T47D (cell line): Measurements from ENCODE around the gene MLLT1.

Source experiments
- DNase-seq, 2 experiments: peaks; one replicate each; pipeline versions ENCODE4 v3.0.0 to v3.0.0-alpha.2; 2011 to 2012; ENCODE audit warnings: low read depth in 1 of 2, low spot score in 1 of 2
- JUND ChIP-seq: IDR thresholded peaks from 2 replicates; pipeline ENCODE4 v1.6.1; 2012; ENCODE audit warnings: low read depth
- in situ Hi-C: cut with HindIII; loops from 2 replicates; pipeline ENCODE4 v1.10.0; 2016; ENCODE audit warnings: low sequenced_read_pairs, low pct_unique_long_range_greater_than_20kb

Gene MLLT1

DNA sequence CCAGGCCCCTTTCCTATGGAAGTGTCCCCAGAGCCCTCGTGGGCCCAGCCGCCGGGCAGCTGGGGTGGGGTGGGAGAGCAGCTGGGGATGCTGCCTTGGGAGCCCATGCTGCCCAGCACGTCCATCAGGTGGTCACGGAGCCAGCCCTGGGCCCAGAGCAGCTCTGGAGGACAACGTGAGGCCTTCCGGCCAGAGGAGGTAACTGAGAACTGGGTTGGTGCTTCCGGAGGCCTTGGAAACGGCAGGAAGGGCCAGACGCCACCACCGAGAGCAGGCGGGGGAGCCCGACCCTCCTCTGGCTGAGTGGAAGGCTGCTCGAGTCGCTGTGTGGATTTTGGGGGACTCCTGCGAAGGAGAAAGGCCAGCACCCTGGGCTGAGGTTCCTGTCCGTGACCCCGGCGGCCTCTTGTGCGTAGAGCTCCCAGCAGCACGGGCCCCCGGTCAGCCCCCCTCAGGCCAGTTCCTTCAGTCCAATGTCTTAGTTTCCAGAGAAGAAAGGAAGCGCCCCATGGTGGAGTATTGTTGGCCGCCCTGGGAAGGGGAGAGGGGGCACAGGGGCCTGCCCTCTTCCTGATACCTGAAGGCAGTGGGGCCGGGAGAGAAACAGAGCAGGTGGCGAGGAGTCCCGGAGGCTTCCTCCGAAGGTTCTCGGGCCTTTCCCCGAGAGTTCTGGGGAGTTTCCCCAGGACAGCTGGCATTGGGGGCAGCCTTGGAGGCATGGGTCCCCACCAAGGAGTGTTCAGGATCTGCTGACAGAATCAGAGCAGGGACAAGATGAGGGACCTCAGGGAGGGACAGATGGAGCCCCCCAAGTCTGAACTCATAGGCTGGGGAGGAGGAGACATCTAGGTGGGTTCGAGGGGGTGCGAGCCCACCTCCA lies 68.8 kb downstream of the MLLT1 start:
- no peak for DNase-seq
- in situ Hi-C loops = no loop called here
- TF ChIP-seq JUND = no peak

DNA sequence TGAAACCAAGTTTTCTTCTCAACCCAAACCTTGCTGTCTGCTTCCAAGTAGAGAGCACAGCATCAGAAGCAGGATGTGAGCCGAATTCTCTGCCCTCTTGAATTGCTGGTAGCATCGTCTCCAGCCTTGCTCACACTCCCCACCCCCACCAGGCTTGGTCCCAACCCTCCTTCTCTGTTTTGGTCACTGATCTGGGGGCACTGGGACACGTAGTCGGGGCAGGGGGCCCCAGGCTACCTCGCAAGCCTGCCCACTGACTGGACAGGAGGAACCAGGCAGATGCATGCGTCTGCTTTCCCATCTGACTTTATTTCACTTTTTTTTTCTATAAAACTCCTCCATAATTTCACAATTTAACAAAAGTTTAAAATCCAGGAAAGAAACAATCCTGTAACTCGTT lies 69.7 kb downstream of the MLLT1 start:
- TF ChIP-seq JUND = no peak
- DNase-seq = no peak

DNA sequence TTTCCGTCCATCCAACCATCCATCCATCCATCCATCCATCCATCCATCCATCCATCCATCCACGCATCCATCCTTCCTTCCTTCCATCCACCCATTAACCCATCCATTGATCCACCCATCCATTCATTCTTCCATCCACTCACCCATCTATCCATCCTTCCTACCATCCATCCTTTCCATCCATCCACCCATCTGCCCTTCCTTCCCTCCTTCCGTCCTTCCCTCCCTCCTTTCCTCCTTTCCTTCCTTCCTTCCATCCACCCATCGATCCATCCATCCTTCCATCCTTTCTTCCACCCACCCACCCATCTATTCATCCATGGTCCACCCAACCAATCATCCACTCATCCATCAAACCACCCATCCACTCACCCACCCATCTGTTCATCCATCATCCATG lies 70.1 kb downstream of the MLLT1 start:
- no peak for DNase-seq
- TF ChIP-seq JUND = no peak
- in situ Hi-C loops = no loop called here

More for the DNA sequence above, 69.7 kb downstream of the MLLT1 start:
- in situ Hi-C loops = no loop called here

DNA sequence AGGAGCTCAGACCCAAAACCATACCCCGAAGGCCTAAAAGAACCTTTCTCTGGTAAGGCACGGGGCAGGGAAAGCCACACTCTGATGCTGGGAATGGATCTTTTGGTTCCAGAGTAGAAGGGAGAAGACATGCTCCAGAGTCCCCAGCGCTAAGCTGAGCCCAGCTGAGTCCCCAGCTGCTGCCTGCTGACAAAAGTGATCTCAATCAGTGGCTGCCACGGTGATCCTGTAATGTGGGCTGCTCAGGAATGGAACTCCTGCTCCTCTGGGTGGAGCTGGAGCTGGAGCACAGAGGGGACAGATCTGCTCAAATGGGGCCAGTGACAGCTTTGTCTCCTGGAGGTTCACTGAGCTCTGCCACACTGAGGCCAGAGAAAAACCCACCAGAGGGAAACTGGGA lies 70.5 kb downstream of the MLLT1 start:
- in situ Hi-C loops = no loop called here
- TF ChIP-seq JUND = no peak
- DNase-seq = no peak

DNA sequence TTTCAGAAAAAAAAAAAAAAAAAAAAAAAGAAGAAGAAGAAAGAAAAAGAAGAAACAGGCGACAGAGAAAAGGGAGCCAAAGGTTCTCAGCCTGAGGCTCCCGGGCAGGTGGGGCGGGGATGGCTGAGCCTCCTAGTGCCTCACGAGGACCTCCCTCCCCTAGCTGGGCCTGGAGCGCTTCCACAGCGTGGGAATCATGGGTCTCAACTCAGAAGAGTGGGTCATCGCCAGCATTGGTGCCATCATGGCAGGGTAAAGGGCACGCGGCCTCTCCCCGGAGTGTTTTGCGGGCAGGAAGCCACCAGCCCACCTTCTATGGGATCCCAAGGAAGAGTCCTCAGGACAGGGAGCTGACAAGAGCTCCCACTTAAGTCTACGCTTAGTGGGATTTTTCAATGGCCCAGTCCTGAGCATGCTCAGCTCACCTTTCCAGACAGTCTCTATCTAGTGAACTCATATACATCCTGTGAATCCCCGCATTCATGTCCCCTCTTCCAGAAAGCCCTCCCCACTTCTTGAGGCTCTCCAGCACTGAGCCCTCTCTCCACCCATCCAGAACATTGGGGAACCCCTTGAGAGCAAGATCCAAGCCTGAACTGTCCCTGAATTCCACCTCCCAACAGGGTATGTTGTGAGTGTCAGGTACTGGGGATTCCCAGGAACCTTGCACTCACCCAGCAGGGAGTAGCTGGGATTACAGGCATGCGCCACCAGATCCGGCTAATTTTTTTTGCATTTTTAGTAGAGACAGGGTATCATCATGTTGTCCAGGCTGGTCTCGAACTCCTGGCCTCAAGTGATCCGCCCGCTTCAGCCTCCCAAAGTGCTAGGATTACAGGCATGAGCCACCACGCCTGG lies 74.7 kb downstream of the MLLT1 start:
- in situ Hi-C loops = no loop called here
- TF ChIP-seq JUND = no peak
- no peak for DNase-seq

DNA sequence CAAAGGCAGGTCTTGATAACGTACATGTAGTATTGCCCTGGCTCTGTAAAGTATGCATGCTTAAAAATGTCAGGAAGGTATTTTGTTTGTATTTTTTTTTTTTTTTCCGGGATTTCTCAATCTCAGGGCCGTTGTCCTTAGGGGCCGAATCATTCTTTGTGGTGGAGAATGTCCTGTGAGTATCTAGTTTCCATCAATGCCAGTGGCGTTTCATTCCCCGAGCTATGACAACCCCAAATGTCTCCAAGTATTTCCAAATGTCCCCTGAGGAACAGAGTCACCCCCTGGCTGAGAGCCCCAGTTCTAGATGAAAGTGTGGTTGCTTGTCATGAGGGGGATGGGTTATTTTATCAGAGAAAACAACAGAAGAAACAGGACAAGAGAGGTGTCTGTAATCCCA lies 75.6 kb downstream of the MLLT1 start:
- in situ Hi-C loops = no loop called here
- no peak for DNase-seq

DNA sequence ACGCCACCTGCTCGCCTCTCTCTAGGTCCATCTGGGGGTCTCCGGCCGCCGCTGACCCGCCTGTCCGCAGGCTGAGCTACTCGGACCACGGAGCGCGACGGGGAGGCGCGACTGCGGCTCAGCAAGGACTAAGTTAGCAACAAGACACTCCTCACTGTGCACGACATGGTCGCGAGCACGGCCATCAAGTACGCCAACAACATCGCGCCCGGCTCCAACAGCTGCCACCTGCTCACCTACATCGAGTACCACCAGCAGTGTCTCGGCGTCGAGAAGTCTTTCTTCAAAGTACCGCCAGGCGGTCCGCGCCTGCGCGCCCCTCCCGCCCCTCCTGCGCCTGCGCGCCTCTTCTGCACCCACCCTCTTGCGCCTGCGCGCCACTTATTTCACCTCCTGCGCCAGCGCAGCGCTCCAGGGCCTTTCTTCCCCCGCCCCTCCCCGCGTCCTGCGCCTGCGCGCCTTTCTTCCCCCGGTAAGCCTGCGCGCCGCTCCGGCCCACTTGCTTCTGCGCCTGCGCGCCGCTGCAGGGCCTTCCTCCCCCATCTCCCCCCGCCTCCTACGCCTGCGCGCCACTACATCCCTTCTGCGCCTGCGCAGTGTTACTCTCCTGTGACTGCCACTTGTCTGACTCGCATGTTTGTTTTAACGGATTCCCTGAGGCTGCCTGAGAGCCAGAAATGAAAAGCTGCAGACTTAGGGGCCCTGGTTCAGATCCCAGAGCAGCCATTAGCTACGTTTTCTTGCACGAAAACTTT lies 80.4 kb downstream of the MLLT1 start:
- in situ Hi-C loops = no loop called here
- TF ChIP-seq JUND = no peak
- peak; percentile 95 to 98 for DNase-seq

More for the DNA sequence above, 75.6 kb downstream of the MLLT1 start:
- TF ChIP-seq JUND = no peak

DNA sequence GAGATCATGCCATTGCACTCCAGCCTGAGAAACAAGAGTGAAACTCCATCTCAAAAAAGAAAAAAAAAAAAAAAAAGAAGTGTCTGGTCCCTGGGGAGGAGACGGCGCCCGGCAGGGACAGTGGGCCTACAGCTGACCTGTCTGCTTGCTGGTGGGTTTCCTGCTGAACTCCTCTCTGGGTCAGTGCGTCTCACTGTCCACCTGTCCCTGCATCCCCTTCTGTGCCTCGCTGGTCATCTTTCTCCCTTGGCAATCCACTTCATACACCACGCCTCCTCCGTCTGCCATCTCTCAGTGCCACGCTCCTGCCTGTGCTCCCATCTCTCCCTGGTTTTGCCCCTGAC lies 80.9 kb downstream of the MLLT1 start:
- in situ Hi-C loops = no loop called here
- no peak for TF ChIP-seq JUND
- DNase-seq = no peak

DNA sequence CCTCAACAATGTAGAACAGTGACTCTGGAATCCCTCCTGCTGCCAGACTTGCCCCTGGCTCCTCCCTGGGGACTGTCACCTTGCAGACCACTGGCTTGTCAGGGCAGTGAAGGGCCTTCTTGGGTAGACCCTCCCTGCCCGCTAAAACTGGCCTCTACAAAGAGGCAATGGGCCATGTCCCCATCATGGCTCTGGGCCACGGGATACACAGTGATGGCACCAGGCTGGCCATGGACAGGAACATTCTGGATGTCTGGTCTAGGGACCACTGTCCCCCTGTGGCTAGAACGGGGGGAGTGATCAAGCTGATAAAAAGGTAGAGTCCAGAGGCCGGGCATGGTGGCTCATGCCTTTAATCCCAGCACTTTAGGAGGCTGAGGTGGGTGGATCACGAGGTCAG lies 83.4 kb downstream of the MLLT1 start:
- no peak for DNase-seq
- in situ Hi-C loops = no loop called here
- TF ChIP-seq JUND = no peak

DNA sequence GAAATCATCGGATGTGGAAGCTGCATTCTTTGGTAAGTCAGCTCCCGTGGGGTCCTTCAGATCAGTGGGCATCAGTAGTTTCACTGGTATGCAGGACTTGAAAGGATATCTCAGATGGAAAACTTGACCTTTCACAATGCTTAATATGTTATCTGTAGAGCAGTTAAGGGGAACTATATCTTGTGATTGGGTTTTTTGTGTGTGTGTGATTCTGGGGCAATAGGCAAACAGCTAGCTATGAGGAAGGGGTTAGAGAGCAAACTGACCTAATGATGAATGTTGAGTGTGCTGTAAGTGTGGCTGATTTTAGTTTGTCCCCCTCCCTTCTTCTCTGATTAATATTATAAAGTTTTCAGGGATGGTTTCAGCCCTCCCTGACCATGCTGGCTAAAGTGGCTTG lies 91.0 kb downstream of the MLLT1 start:
- no peak for DNase-seq
- TF ChIP-seq JUND = no peak
- in situ Hi-C loops = no loop called here

DNA sequence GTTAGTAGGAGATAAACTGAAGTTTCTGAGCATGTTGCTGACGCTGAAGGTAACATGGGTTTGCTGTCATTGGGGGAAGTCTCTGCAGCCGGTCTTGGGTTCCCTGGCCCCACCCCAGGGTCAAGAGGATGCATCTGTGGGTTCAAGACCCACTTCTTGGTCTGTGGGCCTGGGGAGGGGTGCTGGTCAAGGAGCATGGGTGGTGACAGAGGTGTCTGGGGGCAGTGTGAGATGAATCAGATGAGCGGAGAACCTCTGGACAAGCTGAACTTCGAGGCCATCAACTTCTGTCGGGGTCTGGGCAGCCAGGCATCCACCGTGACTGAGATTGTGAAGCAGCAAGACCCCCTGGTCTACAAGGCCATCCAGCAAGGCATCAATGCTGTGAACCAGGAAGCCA lies 92.4 kb downstream of the MLLT1 start:
- in situ Hi-C loops = no loop called here
- TF ChIP-seq JUND = no peak
- no peak for DNase-seq

DNA sequence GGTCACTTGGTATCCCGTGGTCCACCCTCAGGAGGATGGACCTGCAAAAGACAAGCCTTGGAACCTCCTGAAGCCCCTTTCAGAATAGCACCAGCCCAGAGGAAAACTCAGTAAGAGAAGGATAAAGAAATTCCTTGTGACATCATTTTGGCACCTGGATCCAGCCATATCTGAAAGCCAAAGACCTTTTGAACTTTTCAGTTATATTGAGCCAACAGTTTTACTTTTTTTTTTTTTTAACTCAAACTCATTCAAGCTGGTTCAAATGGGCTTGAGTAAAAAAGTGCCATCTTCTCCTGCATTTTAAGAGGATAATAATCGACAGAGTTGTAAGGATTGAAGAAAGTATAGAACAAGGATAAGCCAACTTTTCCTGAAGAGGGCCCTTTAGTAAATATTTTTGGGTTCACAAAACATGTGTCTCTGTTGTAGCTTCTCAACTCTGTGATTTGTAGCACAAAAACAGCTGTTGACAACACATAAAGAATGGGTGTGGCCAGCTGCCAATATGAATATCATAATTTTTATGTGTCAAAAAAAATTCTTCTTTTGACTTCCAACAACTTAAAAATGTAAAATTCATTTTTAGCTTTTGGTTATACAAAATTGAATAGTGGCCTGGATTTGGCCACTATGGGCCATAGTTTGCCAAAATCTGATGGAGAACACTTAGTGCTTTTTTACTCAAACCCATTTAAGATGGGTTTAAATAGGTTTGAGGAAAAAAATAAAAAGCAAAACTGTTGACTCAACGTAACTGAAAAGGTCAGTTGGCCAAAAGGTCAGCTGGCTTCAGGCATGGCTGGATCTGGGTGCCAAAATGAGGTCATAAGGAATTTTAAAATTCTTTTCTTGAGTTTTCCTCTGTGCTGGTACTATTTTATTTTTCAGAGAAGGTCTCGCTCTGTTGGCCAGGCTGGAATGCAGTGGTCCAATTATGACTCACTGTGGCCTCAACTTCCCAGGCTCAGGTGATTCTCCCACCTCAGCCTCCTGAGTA lies 93.6 kb downstream of the MLLT1 start:
- in situ Hi-C loops = no loop called here
- no peak for DNase-seq
- TF ChIP-seq JUND = no peak
